H1 (cell line): ENCODE results near the gene ABCG1.

Experiments used
- BRCA1 ChIP-seq: IDR thresholded peaks from 2 replicates; pipeline ENCODE4 v1.6.1; 2012; ENCODE audit warnings: low read depth, low read length, improper control_type of control experiment
- CBX5 ChIP-seq: fragments of 300-800, 300-1000 bp; sonication (generic); IDR thresholded peaks from 2 replicates; pipeline ENCODE4 v1.7.1; 2016; ENCODE audit warnings: antibody characterized with exemption, low read length, low read depth
- CTCF ChIP-seq, 3 experiments: IDR thresholded peaks; 1 replicate in 2 of 3; 2 replicates in 1 of 3; pipeline versions ENCODE4 v1.5.1 to v1.6.1; 2011; ENCODE audit warnings: low read length in 3 of 3, mild to moderate bottlenecking in 3 of 3, inconsistent platforms in 2 of 3, low read depth in 1 of 3, moderate library complexity in 1 of 3; ENCODE audit not compliant: insufficient read depth in 1 of 3; ENCODE audit errors: control extremely low read depth in 1 of 3
- EZH2 ChIP-seq: fragments of 200-600 bp; sonication (generic); IDR thresholded peaks from 2 replicates; pipeline ENCODE4 v1.7.1; 2012; ENCODE audit warnings: low read depth, mild to moderate bottlenecking, moderate library complexity, low read length, inconsistent platforms; ENCODE audit not compliant: severe bottlenecking
- FOSL1 ChIP-seq: IDR thresholded peaks from 2 replicates; pipeline ENCODE4 v1.6.1; 2011; ENCODE audit warnings: mild to moderate bottlenecking, low read depth, low read length, moderate library complexity; ENCODE audit not compliant: insufficient read depth
- MAX ChIP-seq: IDR thresholded peaks from 2 replicates; pipeline ENCODE4 v1.6.1; 2012; ENCODE audit warnings: inconsistent platforms
- POLR2A ChIP-seq, 2 experiments: IDR thresholded peaks; 1 replicate in 1 of 2; 2 replicates in 1 of 2; pipeline ENCODE4 v1.6.1; 2011; ENCODE audit warnings: low read depth in 2 of 2, low read length in 2 of 2, mild to moderate bottlenecking in 2 of 2; ENCODE audit errors: control extremely low read depth in 1 of 2
- POLR2AphosphoS5 ChIP-seq: IDR thresholded peaks from 2 replicates; pipeline ENCODE4 v1.6.1; 2011; ENCODE audit warnings: low read depth, low read length
- RXRA ChIP-seq: IDR thresholded peaks from 2 replicates; pipeline ENCODE4 v1.6.1; 2011; ENCODE audit warnings: low read depth, mild to moderate bottlenecking, low read length, moderate library complexity; ENCODE audit not compliant: insufficient read depth
- TAF7 ChIP-seq: optimal IDR thresholded peaks from 2 replicates; pipeline ENCODE3; 2011; ENCODE audit warnings: low read depth, mild to moderate bottlenecking, inconsistent platforms, low read length, moderate library complexity, borderline replicate concordance

GRCh38 chr21:42187976-42188653 is 30.8 kb upstream of the ABCG1 start:
- TF ChIP-seq CTCF (IDR thresholded peaks at IDR 0.05; ENCODE audit: control extremely low read depth in 1 of 3, insufficient read depth in 1 of 3, low read depth in 1 of 3, low read length in 3 of 3) (no peak), TAF7 (no peak), MAX (no peak), RXRA (no peak), POLR2AphosphoS5 (no peak), POLR2A (IDR thresholded peaks at IDR 0.05; ENCODE audit: control extremely low read depth in 1 of 2, low read depth in 2 of 2, low read length in 2 of 2) (no peak), FOSL1 (no peak), BRCA1 (no peak), EZH2 (no peak), CBX5 (no peak)
